Endothelial cell of umbilical vein (primary cell): ENCODE results near the gene CRYZL1. TPM values are rescaled to one million over a fixed set of nuclear protein-coding genes. Genes with fewer than 3 reads are reported as not detected.

ENCODE experiments used
- BruUV-seq: library from RNA; stranded (reverse); fragments of 400-500 nt; replicated peaks from 2 replicates; lab custom pipeline; 2021; lab: Mats Ljungman, UMichigan
- CTCF ChIA-PET: fragments of 300-600, 350-600 bp; sonication (Branson Sonifier 250); formaldehyde crosslinking; loops from one replicate; lab custom pipeline; 2021; ENCODE audit warnings: antibody characterized with exemption, inconsistent platforms; lab: Charles Lee
- POLR2A ChIA-PET: fragments of 300-600, 350-600 bp; sonication (Branson Sonifier 250); formaldehyde crosslinking; loops from one replicate; lab custom pipeline; 2021; ENCODE audit warnings: antibody characterized with exemption, inconsistent platforms; lab: Charles Lee
- DNase-seq: peaks from one replicate; pipeline ENCODE4 v3.0.0-alpha.2; 2011; ENCODE audit warnings: low read depth, low spot score
- FAIRE-seq: peaks from 2 replicates; lab custom pipeline; 2011; peaks lifted over from hg19 to GRCh38; lab: Jason Lieb, UNC
- H2AFZ ChIP-seq: 2 replicates; pipeline ENCODE4 v1.6.0; 2012; ENCODE audit warnings: low read depth, low read length, control low read depth, inconsistent platforms
- H3K27ac ChIP-seq: 2 replicates; pipeline ENCODE4 v1.5.1; 2011; ENCODE audit warnings: low read depth, mild to moderate bottlenecking, control low read depth, low read length, moderate library complexity; ENCODE audit not compliant: insufficient read depth
- H3K27me3 ChIP-seq, 2 experiments: 2 replicates each; pipeline versions ENCODE4 v1.6.0 to v1.6.1; 2011; ENCODE audit warnings: low read length in 2 of 2, mixed read lengths in 1 of 2; ENCODE audit not compliant: control insufficient read depth in 2 of 2, insufficient read depth in 2 of 2
- H3K36me3 ChIP-seq, 2 experiments: 2 replicates in 1 of 2; 3 replicates in 1 of 2; pipeline ENCODE4 v1.5.1; 2011; ENCODE audit warnings: low read length in 2 of 2, mild to moderate bottlenecking in 1 of 2, moderate library complexity in 1 of 2; ENCODE audit not compliant: control insufficient read depth in 2 of 2, insufficient read depth in 2 of 2; ENCODE audit errors: extremely low read depth in 1 of 2
- H3K4me1 ChIP-seq: 3 replicates; pipeline ENCODE4 v1.5.1; 2011; ENCODE audit warnings: mild to moderate bottlenecking, low read length; ENCODE audit not compliant: control insufficient read depth, insufficient read depth; ENCODE audit errors: extremely low read depth
- H3K4me2 ChIP-seq: 2 replicates; pipeline ENCODE4 v1.6.1; 2011; ENCODE audit warnings: low read length, control low read depth, mixed read lengths; ENCODE audit not compliant: insufficient read depth
- H3K4me3 ChIP-seq, 3 experiments: fragments of 200-600 bp in 1 of 3; sonication (generic), shearing (Covaris generic) in 1 of 3; replicated peaks in 1 of 3; 2 replicates each; pipeline ENCODE4 v1.5.1; 2011 to 2016; ENCODE audit warnings: control low read depth in 3 of 3, low read length in 3 of 3, mild to moderate bottlenecking in 2 of 3, inconsistent platforms in 1 of 3, low read depth in 1 of 3, moderate library complexity in 1 of 3; ENCODE audit not compliant: insufficient read depth in 1 of 3
- H3K79me2 ChIP-seq: 2 replicates; pipeline ENCODE4 v1.6.0; 2012; ENCODE audit warnings: low read length, inconsistent platforms; ENCODE audit not compliant: control insufficient read depth, insufficient read depth
- H3K9ac ChIP-seq: replicated peaks from 2 replicates; pipeline ENCODE3; 2011; ENCODE audit warnings: low read length, control low read depth; ENCODE audit not compliant: insufficient read depth; ENCODE audit errors: extremely low read depth
- H3K9me1 ChIP-seq: replicated peaks from 3 replicates; pipeline ENCODE4 v1.6.0; 2011; ENCODE audit warnings: mild to moderate bottlenecking, low read length; ENCODE audit not compliant: control insufficient read depth, insufficient read depth; ENCODE audit errors: extremely low read depth
- H3K9me3 ChIP-seq: replicated peaks from 2 replicates; pipeline ENCODE4 v1.5.1; 2012; ENCODE audit warnings: low read length, inconsistent platforms; ENCODE audit not compliant: control insufficient read depth, insufficient read depth
- H4K20me1 ChIP-seq: replicated peaks from 2 replicates; pipeline ENCODE3; 2011; ENCODE audit warnings: mild to moderate bottlenecking, low read length; ENCODE audit not compliant: control insufficient read depth, insufficient read depth; ENCODE audit errors: extremely low read depth
- EZH2 ChIP-seq: IDR thresholded peaks from 2 replicates; pipeline ENCODE4 v1.6.1; 2012; ENCODE audit warnings: borderline replicate concordance, low read depth, mild to moderate bottlenecking, moderate library complexity, low read length, inconsistent platforms; ENCODE audit not compliant: severe bottlenecking
- FOS ChIP-seq: IDR thresholded peaks from 2 replicates; pipeline ENCODE4 v1.6.1; 2011; ENCODE audit warnings: mild to moderate bottlenecking, low read length, moderate library complexity, borderline replicate concordance; ENCODE audit not compliant: insufficient read depth
- GATA2 ChIP-seq: IDR thresholded peaks from 2 replicates; pipeline ENCODE4 v1.7.0; 2011; ENCODE audit warnings: low read depth, mild to moderate bottlenecking, moderate library complexity, mixed read lengths, low read length; ENCODE audit not compliant: insufficient read length, insufficient read depth
- JUN ChIP-seq: IDR thresholded peaks from 2 replicates; pipeline ENCODE4 v1.6.1; 2011; ENCODE audit warnings: borderline replicate concordance, low read depth; ENCODE audit not compliant: insufficient read length, insufficient read depth
- MYC ChIP-seq: IDR thresholded peaks from one replicate; pipeline ENCODE4 v1.6.1; 2011; ENCODE audit warnings: mild to moderate bottlenecking, low read depth, low read length
- POLR2AphosphoS5 ChIP-seq: IDR thresholded peaks from 2 replicates; pipeline ENCODE4 v1.6.1; 2012; ENCODE audit warnings: low read depth, mild to moderate bottlenecking, control low read depth, low read length, moderate library complexity; ENCODE audit not compliant: insufficient read depth
- dilution Hi-C: fragments of 300-500 bp; cut with MboI; formaldehyde crosslinking; loops from one replicate; pipeline ENCODE4 v1.15.0; 2019; ENCODE audit warnings: low sequenced_read_pairs; ENCODE audit not compliant: extremely low pct_ligation_motif_present
- intact Hi-C: fragments of 100-400 bp; cut with micrococcal nuclease; formaldehyde crosslinking; loops from one replicate; pipeline ENCODE4 v1.10.0; 2022
- polyA plus RNA-seq, 4 experiments: library from polyadenylated mRNA; depleted of rRNA in 3 of 4; stranded (reverse) in 3 of 4; unstranded in 1 of 4; fragments of >200 nt; gene quantifications; 2 replicates each; pipeline versions ENCODE4 v1.2.1 to v1.2.3, GENCODE V29; 2011 to 2012; ENCODE audit warnings: missing spikeins in 1 of 4
- total RNA-seq: library from RNA; stranded (reverse); gene quantifications from 2 replicates; pipeline ENCODE4 v1.2.3, GENCODE V29; 2021
- TF ChIP-seq, protein P1 (sequence below): IDR thresholded peaks from 2 replicates; pipeline ENCODE4 v1.6.1; 2011; ENCODE audit not compliant: insufficient read depth, insufficient read length

CRYZL1 gene
- total and polyA plus RNA-seq, 2 donors (not counting 3 experiments of a cell fraction or from before 2014, with no cell fraction given), result 26.4 to 42.1 TPM

GRCh38 chr21:33608559-33608958 is 33.0 kb downstream of the CRYZL1 start:
- Histone ChIP-seq H3K4me3 (no peak overlapping the region), H3K9me3 (no peaks in the 10 kb centered on the region), H3K79me2 (no peaks in the 10 kb centered on the region), H3K9ac (no peak overlapping the region), H3K27ac (peak overlapping the region; percentile 70), H2AFZ (no peak overlapping the region), H3K4me2 (peak overlapping the region; percentile 37), H3K9me1 (no peaks in the 10 kb centered on the region), H3K27me3 (no peaks in the 10 kb centered on the region), H3K4me1 (peaks cover 11% of the 10 kb centered on the region), H4K20me1 (no peaks in the 10 kb centered on the region), H3K36me3 (no peaks in the 10 kb centered on the region)
- intact Hi-C loops, result loop anchor here (1.0 to 5.0 kb wide), 2 partner anchors 33 to 66 kb away; partner anchors contain the start of genes CRYZL1, GART and SON
- CTCF ChIA-PET, result interaction anchor here (0.5 to 1.5 kb wide), 7 partner anchors 13 to 412 kb away, joined by 3 to 6 read pairs (median 3); partner anchors contain the start of gene DONSON
- peak; percentile 46 for FAIRE-seq
- BruUV-seq, result no TSS peak
- peak; percentile 75 for DNase-seq
- TF ChIP-seq, protein P1, sequence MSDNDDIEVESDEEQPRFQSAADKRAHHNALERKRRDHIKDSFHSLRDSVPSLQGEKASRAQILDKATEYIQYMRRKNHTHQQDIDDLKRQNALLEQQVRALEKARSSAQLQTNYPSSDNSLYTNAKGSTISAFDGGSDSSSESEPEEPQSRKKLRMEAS, result no peak
- TF ChIP-seq JUN, result peak; percentile 45
- peak; percentile 30 for TF ChIP-seq FOS
- POLR2A ChIA-PET, result no interaction called here
- dilution Hi-C loops, result no loop called here

DNA sequence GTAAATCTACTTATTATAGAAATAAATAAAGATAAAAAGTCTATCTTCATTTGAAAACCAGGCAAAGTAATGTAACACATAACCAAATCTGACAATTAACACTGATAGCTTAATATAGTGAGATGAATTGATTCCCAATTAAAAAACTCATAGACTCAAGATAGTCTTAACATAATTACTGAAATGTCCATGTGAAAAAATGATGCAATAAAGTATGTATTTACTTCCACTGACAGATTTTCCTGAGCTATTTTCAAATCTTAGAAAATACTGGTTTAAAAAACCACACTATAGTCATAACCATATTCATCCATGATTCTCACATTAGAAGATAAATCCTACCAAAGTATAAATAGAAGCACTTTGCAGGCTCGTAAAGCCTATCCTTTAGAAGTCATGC is 43.5 kb downstream of the CRYZL1 start:
- Histone ChIP-seq H3K27ac (no peak overlapping the region), H3K9me3 (no peaks in the 10 kb centered on the region), H3K79me2 (no peaks in the 10 kb centered on the region), H3K9ac (no peak overlapping the region), H2AFZ (no peak overlapping the region), H3K36me3 (peaks cover 9 to 10% of the 10 kb centered on the region in 2 experiments), H4K20me1 (no peaks in the 10 kb centered on the region), H3K9me1 (no peaks in the 10 kb centered on the region), H3K27me3 (no peaks in the 10 kb centered on the region), H3K4me3 (no peak overlapping the region), H3K4me2 (no peak overlapping the region), H3K4me1 (no peaks in the 10 kb centered on the region)
- ChIA-PET CTCF (interaction anchor here (1.9 kb wide), 1 partner anchor 8 kb away, joined by 11 read pairs; no protein-coding TSS in a partner anchor), POLR2A (no interaction called here)
- TF ChIP-seq EZH2 (no peak), MYC (no peak), JUN (no peak), POLR2AphosphoS5 (no peak), GATA2 (no peak)
- TF ChIP-seq, protein P1, result no peak
- intact Hi-C loops (no loop called here), dilution Hi-C loops (no loop called here)
- FAIRE-seq, result no peak
- no TSS peak for BruUV-seq
- DNase-seq, result no peak
